Femur (tissue), 1 donor: ENCODE results near the gene C8G.

Source experiments
- DNase-seq: peaks from one replicate; pipeline ENCODE4 v3.0.0-alpha.2; 2017

C8G gene

DNA sequence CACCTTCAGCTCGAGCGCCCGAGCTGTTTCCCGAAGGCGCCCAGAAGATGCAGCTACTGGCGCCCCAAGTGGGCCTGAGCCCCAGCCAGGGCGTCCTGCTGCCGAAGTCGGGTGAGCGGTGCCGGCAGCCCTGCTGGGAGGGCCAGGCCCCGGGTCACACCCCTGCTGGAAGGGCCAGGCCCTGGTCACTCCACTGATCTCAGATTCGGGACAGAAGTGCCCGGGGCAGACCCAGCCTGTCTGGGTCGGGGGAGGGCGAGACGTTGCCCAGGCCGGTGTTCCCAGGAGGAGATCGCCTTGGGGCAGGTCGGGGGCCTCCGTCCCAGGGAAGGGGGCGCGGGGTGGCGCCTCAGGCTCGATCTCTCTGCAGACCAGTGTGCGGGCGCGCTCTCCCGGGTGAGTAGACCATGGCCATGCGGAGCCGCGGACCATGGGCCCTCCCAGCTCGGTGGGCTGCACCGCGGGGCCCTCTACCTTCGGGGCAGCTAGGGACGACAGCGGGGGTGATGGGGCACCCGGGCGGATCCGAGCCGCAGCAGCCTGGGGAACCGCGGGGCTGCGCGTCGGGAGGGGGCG is 40.1 kb downstream of the C8G start:
- no peak for DNase-seq

GRCh38 chr9:136985853-136986252 is 40.8 kb downstream of the C8G start:
- DNase-seq, result no peak

GRCh38 chr9:136988872-136989271 is 43.8 kb downstream of the C8G start:
- DNase-seq, result no peak

DNA sequence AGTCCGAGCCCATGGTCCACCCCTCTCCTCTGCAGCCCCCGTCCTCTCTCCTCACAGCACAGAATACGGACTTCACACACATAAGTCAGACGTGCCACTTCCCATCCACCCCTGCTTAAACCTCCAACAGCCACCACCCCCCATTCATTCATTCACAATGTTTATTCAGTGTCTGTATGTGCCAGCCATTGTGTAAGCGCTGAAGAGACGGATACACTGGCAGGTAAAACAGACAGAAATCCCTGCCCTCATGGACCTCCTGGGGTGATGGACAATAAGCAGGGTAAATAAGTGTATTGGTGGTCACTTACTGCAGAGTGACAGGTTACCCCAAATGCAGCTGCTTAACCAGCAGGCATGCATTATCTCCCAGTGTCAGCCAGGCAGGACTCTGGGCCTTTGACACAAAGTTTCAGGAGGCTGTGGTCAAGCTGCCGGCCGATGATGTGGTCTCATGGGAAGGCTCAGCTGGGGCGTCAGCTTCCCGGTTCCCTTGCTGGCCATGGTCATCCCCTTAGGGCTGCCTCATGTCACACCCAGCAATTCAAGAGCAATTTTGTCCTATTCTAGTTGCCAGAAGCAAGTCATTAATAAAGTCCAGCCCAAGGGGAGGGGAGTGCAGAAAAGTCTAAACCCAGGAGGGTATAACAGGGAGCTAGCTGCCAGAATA is 45.3 kb downstream of the C8G start:
- no peak for DNase-seq

- DNase-seq, result peak; percentile 93
Measured at GRCh38 chr9:136991993-136992818, 47.2 kb downstream of the C8G start, which contains the start of gene PAXX. PAXX (plus strand) TSS chr9:136992422; CDS start chr9:136992444, 22 bp downstream.

- no peak for DNase-seq
Measured at GRCh38 chr9:136992819-136993369, 47.9 kb downstream of the C8G start.

DNA sequence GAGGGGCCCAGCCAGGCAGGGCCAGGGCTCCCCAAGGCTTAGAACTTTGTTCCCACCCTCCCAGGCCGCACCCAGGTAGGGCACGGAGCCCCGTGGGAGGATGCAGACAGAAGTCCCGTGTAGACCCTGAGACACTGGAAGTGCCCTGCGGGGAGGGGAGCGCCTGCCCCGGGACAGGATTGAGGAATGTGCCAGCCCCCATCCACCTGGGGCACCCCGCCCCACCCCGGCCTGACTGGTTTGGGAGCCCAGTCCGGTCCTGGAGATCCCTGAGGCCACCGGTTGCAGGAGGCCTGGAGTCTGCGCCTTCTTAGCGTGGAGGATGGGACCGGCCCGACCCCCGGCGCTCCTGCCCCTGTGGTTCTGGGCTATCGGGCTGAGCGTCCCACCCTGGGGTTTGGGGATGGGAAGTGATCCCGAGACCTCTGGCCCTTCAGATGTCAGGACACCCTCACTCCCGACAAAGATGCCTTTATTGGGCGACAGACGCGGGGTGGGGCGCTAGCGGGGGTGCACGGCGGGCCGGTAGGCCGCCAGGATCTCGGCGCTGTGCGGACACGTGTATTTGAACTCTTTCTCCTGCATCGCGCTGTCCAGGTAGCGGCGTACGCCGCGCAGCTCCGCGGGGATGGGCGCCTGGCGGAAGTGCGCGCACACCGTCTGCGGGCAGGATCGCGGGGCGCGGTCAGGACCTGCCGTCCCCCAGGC is 49.3 kb downstream of the C8G start:
- DNase-seq, result no peak

DNA sequence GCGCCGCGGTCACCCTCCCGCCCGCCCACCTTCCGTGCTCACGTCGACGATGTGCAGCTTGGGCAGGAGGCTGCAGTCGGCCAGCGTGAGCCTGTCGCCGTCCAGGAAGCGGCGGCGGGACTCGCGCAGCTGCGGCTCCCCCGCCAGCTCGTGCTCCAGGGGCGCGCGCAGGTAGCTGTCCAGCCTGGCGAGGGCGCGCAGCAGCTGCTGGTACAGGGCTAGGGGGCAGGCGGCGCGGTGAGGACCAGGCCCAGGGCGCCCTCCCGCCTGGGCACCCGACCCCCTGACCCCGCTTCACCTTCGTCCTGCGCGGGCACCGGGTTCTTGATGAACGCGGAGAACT is 49.8 kb downstream of the C8G start:
- no peak for DNase-seq

GRCh38 chr9:136995362-136995761 is 50.3 kb downstream of the C8G start:
- DNase-seq, result no peak

DNA sequence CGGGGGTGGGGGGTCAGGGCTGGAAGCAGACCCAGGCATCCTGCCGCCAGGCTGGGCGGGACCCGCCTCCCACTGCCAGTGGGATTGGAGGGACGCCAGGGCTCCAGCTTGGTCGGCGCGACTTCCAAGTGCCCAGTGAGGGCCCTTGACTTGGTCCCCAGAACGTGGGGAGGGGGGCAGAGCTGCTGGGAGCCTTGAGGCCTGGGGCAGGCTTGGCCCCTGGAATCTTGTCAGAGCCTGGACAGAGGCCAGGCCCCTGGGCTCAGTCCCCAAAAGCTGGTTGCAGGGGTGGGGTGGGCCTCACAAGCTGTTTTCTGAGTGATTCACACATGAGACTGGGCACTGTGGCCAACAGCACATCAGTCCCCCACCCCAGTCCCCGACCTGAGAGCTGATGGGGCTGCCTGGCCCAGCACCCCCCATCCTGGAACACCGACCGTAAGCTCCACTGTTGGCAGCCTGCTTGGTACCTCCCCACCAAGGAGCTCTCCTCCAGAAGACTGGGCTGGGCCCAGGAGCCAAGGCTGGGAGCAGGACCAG is 50.8 kb downstream of the C8G start:
- peak; percentile 63 for DNase-seq
